HG03039 (cell line): ENCODE measurements around the gene CSDE1.

Experiments
- ATAC-seq: cut with Tn5 transposase; IDR thresholded peaks from one replicate; pipeline ENCODE4 v1.9.1; 2021; ENCODE audit warnings: mild to moderate bottlenecking, moderate library complexity; ENCODE audit not compliant: unreplicated experiment

Gene CSDE1

GRCh38 chr1:114750780-114751179, 7.0 kb downstream of the CSDE1 start:
- ATAC-seq = no peak

DNA sequence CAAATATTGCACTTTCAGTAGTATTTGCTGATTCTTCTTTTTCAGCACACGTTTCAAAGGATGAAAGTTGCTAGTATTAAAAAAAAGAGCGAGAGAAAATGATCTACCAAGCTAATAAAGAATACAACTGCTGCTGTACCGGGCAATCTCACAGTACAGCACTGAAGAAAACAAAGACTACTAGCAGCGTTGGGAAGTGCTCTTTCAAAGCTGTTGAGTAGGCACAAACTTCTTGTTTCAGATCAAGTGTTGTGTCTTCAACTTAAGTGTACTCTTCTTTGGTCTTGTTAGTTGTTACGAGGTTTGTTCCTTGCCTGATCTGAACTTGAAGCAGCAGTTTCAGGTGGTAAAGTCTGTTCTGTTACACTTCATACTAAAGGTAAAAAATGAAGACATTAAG, 7.9 kb downstream of the CSDE1 start:
- ATAC-seq = no peak

GRCh38 chr1:114746450-114747121, 11.2 kb downstream of the CSDE1 start:
- no peak for ATAC-seq

DNA sequence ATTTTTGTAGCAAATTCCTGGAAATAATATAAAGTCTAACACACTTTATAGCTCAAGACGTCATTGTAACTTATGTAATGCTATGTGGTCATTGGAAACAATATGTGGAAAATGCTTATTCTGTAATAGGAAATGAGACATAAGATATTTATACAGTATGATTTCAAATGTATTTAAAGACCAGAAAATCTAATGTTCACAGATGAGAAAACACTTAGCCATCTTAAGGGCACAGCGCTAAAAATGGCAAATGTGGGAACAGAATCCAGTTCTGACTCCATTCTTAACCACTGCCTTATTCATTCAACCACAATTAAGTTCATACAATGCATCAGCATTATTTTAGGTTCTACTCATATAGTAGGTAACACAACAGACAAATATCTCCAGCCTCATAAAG, 12.5 kb downstream of the CSDE1 start:
- no peak for ATAC-seq

DNA sequence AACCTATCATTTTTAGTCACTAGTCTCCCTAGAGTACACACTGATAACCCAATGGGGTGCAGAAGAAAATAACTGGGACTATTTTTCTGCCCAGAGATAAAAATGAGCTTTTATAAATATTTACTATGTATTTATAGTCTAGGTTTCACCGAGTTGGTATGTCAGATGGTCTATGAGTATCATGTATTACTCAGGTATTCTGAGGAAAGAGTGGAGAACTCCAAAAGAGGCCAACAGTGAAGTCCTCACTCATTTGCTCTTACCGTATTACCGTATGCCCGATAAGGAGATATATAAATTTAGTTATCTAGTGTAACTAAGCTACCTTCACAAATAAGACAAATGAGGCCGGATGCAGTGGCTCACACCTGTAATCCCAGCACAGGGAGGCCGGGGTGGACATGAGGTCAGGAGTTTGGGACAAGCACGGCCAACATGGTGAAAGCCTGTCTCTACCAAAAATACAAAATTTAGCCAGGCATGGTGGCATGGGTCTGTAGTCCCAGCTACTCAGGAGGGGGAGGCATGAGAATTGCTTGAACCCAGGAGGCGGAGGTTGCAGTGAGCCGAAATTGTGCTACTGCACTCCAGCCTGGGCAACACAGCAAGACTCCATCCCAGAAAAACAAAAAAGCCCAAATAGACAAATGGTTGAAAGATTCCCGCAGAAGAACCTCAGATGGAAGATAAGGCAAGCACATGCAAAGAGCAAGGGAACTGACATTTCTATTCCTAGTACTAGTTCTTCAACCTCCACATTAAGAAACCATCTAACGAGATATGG, 15.6 kb downstream of the CSDE1 start:
- no peak for ATAC-seq

DNA sequence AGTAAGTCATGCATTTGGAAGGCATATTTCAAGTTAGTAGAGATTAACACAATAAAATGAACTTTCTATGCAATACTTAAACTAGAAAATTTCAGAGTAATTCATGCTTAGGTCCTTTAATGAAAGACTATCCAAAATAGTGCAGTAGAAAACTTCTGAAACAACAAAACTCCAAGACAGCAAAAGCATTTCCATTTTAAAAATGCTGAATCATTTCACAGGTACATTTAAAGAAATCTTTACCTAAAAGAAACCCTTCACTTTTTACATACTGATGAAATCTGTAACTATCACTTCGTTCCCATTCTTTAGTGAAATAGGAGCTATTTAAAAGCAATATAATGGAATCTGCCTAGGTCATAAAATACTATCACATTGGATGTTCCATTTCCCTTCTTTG, 17.5 kb downstream of the CSDE1 start:
- no peak for ATAC-seq

DNA sequence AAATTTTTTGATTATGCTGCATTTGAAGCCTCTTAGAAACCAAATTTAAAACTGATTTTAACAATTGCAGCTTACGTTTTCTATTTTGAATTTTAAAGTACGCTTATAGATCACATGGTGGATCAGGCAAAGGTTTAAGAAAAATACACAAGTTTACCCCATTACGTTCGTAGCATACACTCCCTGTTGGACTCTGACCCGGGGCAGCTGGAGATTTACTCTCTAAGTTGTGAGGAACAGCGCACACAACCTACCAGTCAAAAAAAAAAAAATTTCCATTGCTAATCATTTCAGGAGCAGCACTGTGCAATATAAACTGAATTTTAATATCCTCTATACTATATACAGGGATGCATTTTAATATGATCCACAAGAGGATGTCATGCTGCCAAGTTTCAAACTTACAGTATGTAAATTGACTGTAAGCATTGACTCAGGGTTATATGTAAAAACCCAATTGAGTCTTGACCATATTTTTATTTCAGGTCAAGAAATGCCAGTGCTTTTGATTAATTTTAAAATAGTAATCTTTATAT, 20.4 kb downstream of the CSDE1 start:
- no peak for ATAC-seq

- no peak for ATAC-seq
Observed at GRCh38 chr1:114735479-114735878, 22.3 kb downstream of the CSDE1 start.

DNA sequence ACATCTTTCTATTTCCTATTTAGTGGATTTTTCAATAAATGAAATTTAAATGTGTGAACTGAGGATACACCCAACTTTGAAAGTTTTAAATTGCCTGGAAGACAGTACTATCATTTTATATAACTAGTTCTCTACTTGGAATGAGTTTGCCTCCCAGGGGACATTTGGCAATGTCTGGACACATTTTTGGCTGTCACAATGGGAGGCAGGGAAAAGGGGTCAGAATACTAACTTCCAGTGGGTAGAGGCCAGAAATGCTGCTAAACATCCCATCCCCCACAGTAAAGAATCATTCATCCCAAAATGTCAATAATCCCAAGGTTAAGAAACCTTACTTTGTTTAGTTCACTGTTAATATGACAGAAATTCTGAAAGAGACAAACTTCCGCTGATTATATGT, 28.0 kb downstream of the CSDE1 start:
- ATAC-seq = no peak

- ATAC-seq = no peak
Observed at GRCh38 chr1:114728553-114728952, 29.2 kb downstream of the CSDE1 start.

- no peak for ATAC-seq
Observed at GRCh38 chr1:114725230-114725629, 32.6 kb downstream of the CSDE1 start.

DNA sequence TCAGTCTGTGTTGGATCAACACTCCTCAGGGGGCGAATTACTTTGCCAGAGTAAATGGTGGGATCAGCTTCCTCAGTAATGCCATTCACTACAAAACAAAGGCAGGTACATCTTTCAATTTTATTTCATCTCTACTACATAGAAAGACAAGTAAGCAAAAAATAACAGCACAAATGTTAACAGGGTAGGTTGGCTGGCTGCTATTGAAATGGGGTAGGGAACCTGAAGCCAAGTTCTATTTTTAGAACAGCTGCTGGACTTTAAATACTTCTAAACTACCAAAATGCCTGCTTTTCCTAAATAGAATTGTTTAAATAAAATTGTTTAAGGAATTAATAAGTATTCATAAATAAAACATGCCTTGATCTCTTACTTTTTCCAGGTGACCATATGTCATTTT, 33.9 kb downstream of the CSDE1 start:
- ATAC-seq = no peak

DNA sequence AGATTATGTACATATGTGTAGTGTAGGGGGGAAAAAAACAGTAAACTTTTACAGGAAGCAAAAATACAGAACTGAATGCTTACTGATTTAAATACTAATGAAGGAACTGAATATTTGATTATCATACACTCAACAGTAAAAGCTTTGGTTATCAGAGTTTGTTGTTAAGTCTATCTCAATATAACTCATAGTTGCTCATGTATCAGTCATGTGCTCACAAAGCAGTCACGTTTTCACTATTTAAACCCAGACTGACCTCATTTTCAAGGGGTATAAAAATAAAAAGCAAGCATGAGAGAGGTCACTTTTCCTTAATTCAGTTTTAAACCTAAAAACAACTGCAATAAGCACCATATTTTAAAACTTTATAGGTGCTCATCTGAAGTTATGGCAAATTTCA, 34.3 kb downstream of the CSDE1 start:
- ATAC-seq = no peak

DNA sequence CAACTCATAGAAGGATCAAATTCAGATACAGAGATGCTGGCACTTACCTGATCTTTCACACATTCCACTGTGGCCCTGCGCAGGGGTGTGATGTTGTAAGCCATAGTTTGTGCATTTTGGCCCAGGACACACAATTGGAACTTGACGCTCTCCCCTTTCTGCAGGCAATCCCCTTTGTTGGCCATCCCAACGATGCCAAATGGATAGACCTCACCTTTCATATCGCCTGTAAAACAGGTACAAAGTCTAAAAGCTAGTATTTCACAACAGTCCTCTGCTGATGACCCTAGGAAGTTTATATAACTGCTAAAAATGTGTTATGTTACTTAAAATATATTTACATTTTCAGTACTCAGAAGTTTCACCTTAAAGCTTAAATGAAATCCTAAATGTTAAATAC, 37.3 kb downstream of the CSDE1 start:
- no peak for ATAC-seq

- no peak for ATAC-seq
Observed at GRCh38 chr1:114719424-114719787, 38.4 kb downstream of the CSDE1 start.

DNA sequence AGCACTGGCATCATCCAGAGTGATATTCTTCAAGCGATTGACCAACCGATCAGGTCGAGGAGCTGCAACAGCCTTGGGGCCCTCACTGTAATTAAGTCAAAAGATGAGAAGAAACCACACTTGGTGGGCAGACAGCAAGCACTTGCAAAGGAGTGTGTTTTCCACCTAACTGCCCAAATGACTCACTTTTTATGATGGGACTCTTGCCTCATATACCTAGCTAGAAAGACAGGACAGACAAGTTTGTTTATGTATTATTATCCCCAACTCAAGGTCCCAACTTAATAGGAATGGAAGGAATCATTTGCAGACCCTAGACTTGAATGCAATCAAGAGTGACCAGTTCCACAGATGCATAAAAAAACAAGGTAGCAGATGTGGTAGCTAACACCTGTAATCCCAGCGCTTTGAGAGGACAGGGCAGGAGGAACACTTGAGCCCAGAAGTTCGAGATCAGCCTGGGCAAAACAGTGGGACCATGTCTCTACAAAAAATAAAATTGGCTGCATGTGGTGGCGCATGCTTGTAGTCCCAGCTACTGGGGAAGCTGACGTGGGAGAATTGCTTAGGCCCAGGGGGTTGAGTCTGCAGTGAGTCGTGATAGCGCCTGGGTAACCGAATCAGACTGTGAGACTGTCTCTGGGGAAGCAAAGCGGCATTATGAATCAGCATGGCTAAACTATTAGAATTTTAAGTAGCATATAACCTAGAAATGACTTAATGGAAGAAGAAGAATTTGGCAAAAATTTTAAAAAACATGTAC, 38.9 kb downstream of the CSDE1 start:
- no peak for ATAC-seq

- ATAC-seq = peak; percentile 93
Observed at GRCh38 chr1:114716304-114717170, 41.2 kb downstream of the CSDE1 start, which contains the start of gene NRAS. NRAS (minus strand) TSS chr1:114716771; CDS start chr1:114716160, 611 bp downstream.

DNA sequence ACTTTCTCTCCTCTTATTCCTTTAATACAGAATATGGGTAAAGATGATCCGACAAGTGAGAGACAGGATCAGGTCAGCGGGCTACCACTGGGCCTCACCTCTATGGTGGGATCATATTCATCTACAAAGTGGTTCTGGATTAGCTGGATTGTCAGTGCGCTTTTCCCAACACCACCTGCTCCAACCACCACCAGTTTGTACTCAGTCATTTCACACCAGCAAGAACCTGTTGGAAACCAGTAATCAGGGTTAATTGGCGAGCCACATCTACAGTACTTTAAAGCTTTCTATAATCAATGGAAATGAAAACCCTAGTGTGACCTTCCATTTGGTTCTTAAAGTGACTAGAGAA, 41.9 kb downstream of the CSDE1 start:
- ATAC-seq = no peak

DNA sequence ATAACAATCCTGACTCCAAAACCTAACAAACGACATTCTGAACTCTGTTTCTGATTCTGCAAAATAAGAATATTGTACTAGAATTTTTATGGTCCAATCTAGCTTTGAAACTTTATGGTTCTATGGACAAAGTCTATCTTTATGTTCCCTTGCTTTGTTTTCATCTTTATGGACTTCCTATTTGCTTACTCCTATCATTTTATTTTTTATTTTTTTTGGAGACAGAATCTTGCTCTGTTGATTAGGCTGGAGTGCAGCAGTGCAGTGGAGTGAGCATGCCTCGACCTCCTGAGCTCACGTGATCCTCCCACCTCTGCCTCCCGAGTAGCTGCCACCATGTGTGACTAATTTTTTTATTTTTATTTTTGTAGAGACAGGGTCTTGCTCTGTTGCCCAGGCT, 44.8 kb downstream of the CSDE1 start:
- no peak for ATAC-seq

GRCh38 chr1:114710360-114710759, 47.4 kb downstream of the CSDE1 start:
- no peak for ATAC-seq

DNA sequence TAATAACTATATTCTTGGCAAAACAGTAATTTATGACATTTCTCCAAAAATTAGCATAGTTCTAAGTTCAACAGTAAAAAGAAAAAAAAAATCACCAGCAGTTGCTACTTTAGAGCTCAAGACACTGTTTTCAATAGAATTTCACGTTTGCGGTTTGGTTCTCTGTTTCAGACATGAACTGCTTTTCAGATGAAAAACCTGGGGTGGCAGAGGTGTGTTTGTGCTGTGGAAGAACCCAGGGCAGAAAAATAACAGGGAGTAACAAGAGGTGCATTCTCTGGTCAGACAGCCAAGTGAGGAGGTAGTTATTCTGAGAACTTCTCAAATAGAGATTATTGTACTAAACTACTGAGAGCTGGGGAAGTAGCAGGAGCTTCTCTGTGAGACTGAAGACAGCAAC, 50.2 kb downstream of the CSDE1 start:
- no peak for ATAC-seq
